NCI-H524 treated with DMSO at 0.1 percent for 48 hours (cell line): ENCODE data around the gene SUMO2.
"Not testable (repeated sequence)": the region's sequence is repeated elsewhere in the genome, so short reads cannot be mapped to it uniquely, and the experiment has no call there.

Experiments
- DNase-seq: peaks from one replicate; lab custom pipeline; 2025; lab: John Stamatoyannopoulos, UW

Gene SUMO2

DNA sequence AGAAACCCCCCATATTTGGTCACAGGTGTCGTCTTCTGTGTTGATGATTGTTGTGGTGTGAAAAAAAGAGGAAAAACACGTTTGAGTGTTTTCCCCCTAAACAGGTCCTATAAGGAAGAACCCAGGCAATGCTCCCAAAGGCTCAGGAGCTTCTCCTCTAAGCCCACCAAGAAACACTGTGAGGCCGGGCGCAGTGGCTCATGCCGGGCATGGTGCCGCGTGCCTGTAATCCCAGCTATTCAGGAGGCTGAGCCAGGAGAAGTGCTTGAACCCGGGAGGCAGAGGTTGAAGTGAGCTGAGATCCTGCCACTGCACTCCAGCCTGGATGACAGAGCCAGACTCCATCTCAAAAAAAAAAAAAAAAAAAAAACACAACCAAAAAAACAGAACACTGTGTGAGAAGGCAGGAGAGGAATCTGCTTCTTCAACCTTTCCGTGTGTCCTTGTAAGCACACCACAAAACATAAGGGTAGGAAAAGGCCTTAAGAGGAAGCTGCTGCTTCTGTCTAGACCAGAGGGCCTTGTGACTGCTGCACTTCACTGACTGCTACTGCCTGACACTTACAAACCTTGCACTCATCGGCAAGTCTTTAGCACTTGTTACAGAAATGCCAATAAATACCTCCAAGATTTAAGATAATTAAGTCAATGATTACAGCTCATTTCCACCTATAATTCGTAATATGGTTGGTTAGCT lies 37.8 kb downstream of the SUMO2 start:
- no peak for DNase-seq

DNA sequence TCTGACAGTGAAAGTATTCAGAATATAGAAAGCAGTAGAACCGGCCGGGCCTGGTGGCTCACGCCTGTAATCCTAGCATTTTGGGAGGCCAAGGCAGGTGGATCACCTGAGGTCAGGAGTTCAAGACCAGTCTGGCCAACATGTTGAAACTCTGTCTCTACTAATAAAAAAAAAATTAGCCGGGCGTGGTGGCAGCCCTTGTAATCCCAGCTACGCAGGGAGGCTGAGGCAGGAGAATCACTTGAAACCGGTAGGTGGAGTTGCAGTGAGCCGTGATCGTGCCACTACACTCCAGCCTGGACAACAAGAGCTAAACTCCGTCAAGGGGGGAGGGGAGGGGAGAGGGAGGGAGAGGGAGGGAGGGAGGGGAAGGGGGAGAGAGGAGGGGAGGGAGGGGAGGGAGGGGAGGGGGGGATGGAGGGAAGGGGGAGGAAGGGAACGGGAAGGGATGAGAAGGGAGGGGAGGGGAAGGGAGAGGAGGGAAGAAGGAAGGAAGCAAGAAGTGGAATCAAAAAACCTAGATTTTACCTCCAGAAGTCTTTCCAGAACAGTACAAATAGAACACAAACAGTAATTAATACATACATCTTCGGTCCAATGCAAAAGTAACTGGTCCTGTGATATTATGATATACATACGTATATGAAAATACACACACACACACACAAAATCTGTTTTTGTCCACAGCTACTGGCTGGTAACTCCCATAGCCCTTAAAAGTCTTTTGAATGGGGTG lies 40.4 kb downstream of the SUMO2 start:
- no peak for DNase-seq

DNA sequence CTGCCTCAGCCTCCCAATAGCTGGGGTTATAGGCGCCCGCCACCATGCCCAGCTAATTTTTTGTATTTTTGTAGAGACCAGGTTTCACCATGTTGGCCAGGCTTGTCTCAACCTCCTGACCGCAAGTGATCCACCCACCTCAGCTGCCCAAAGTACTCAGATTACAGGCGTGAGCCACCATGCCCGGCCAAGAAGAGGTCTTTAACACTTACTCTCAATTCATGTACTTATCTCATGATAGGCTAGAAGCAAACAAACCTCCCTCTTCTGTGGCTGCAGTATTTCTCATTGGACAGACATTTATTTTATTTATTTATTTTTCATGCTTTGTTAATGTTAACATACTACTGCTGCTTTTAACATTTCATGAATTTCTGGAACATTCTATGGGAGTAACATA lies 44.2 kb downstream of the SUMO2 start:
- DNase-seq: no peak

DNA sequence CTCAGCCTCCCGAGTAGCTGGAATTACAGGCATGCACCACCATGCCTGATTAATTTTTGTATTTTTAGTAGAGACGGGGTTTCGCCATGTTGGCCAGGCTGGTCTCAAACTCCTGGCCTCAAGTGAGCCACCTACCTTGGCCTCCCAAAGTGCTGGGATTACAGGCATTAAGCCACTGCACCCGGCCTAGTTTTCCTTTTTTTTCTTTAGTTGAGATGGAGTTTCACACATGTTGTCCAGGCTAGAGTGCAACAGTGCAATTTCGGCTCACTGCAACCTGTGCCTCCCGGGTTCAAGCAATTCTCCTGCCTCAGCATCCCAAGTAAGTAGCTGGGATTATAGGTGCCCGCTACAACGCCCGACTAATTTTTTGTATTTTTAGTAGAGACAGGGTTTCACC lies 45.0 kb downstream of the SUMO2 start:
- DNase-seq: not testable (repeated sequence)

DNA sequence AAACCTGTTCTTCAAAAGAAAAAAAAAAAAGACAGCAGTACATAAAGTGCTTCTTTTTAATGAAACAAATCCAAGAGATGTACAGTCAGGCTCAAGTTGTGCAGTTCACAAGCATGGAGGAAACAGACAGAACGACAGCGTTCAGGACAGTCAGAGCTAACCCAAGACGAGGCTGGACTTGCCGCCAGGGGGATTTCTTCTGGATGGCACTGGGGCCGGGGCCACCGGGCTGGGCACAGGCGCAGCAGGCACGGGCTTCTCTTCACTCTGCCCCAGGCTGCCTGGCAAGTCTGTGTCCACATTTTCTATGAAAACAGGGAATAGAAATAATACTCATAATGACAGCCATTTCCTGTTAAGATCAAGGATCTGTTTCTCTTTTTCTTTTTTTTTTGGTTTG lies 46.8 kb downstream of the SUMO2 start:
- DNase-seq: no peak

DNA sequence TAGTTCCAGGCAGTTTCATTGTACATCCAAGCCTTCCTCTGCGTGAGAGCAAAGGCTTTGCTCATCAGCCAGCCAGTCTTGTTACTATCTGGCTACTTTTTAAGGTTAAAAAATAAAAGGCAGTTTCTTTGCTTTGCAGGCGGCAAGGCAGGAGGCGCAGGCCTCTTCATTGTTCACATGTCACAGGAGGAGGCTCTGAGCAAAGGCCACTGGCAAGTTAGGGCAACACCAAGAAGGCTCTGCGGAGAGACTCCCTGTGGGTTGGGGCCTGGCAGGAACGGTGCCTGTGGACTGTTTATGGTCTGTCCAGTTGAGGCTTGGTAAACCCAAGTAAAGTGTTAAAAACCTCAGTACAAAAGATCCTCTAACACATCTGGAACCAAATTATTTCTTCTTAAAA lies 47.3 kb downstream of the SUMO2 start:
- no peak for DNase-seq

DNA sequence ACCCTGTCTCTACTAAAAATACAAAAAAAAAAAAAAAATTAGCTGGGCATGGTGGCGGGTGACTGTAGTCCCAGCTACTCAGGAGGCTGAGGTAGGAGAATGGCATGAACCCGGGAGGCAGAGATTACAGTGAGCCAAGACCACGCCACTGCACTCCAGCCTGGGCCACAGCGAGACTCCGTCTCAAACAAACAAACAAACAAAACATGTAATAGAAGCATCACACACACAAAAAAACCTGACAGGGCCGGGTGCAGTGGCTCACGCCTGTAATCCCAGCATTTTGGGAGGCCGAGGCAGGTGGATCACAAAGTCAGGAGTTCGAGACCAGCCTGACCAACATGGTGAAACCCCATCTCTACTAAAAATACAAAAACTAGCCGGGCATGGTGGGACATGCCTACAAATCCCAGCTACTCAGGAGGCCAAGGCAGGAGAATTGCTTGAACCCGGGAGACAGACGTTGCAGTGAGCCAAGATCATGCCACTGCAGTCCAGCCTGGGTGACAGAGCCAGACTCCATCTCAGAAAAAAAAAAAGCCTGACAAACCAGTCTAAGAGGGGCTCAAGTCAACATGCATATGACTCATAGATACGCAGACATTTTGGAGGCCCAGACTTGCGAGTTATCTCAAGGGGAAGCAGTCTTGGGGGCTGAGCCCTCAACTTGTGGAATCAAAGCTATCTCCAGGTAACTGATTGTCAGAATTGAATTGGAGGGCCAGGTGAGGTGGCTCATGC lies 49.0 kb downstream of the SUMO2 start:
- DNase-seq: not testable (repeated sequence)

DNA sequence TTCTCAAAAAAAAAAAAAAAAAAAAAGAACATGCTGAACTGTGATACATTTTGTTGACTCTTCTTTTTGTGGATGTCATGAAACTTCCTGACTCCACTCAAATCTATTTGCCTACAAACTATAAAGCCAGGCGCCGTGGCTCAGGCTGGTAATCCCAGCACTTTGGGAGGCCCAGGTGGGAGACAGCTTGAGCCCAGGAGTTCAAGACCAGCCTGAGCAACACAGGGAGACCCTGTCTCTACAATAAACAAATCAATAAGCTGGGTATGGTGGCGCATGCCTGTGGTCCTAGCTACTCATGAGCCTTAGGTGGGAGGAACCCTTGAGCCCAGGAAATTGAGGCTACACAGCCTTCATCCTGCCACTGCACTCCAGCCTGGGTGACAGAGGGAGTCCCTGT lies 49.8 kb downstream of the SUMO2 start:
- no peak for DNase-seq

DNA sequence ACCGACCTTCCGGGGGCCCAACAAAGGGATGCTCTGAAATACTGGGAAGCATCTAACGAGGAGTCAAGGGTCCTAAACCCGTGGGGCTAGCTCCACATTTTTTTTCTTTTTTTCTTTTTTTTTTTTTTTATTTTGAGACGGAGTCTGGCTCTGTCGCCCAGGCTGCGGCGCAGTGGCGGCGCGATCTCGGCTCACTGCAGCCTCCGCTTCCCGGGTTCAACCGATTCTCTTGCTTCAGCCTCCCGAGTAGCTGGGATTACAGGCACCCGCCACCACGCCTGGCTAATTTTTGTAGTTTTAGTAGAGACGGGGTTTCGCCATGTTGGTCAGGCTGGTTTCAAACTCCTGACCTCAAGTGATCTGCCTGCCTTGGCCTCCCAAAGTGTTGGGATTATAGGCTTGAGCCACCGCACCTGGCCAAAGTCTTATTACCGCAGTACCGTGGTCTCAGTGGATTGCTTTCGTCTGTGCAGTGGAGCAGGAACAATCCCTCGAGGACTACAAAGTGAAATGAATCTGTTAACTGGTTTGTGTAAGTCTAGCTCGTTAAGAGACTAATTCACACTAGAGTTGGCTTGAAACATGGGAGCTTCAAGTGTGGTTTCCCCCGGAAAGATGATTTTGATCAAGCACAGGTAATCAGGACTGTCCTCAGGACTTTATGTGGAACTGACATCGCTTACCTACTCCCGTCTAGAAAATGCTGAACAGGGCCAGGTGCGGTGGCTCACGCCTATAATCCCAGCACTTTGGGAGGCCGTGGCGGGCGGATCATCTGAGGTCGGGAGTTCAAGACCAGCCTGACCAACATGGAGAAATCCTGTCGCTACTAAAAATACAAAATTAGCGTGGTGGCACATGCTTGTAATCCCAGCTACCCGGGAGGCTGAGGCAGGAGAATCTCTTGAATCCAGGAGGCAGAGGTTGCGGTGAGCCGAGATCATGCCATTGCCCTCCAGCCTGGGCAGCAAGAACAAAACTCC lies 50.5 kb downstream of the SUMO2 start:
- not testable (repeated sequence) for DNase-seq

DNA sequence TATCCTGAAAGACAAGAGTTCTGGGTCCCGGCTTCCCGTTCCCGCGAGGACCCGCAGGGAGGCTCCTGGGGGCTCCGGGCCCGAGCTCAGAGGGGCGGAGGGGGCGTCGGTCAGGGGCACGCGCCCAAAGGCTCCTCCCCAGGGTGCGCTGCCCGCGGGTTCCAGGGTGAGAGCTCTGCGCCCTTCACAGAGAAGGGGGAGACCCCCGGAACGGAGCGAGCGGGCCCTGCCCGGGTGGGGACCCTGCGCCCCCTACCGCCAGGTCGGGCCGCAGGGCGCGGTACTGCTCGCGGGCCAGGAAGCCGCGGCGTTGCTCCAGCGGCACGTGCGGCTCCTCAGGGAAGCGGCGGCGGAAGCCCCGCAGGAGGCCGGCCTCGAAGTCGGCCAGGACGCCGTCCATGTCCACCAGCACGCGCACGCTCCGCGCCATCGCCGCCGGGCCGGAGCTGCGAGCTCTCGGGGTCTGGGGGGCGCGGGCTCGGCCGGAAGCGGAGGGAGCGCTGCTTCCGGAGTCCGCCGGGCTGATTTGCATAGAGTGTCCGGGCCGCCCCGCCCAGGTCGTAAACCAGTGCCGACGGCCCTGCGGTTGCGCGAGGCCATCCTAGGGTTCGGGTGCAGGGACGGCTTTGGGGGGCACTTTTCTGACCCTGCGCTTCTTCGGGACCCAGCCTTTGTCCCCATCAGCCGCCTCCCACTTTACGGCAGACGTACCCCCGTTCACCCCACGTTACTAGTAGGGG lies 51.3 kb downstream of the SUMO2 start, which contains the start of gene NT5C:
Gene NT5C (minus strand): TSS at position 465 of the 740 bp plus-strand sequence. CDS start 35 bp downstream, at position 430.
- peak; percentile 50 for DNase-seq

DNA sequence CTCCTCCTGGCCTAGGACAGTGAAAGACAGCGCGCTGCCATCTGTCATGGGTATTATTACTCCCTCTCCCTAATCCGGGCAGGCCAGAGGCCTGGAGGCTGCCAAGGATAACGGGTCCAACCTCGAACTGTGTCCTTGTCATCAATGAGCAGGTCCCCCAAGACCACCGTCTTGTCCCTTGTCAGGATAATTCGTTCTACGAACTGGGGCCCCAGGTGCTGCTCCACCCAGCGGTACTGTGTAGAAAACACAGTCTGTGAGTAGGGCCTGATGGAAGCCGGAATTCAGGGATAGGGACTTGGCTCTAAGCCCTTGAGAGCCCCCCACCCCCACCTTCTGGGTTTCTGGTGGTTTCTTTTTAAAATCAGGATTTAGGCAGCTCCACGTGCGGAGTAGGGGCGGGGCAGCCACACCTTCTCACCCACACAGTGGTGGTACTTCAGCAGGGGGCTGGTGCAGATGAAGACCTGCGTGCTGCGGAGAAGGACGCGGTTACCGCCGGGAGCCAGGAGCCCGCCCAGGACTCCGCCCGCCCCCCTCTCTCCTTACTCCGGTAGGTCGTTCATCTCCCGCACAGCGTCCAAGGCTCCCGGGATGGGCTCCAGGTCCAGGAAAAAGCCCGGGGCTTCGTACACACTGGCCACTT lies 52.0 kb downstream of the SUMO2 start:
- peak; percentile 99 for DNase-seq

DNA sequence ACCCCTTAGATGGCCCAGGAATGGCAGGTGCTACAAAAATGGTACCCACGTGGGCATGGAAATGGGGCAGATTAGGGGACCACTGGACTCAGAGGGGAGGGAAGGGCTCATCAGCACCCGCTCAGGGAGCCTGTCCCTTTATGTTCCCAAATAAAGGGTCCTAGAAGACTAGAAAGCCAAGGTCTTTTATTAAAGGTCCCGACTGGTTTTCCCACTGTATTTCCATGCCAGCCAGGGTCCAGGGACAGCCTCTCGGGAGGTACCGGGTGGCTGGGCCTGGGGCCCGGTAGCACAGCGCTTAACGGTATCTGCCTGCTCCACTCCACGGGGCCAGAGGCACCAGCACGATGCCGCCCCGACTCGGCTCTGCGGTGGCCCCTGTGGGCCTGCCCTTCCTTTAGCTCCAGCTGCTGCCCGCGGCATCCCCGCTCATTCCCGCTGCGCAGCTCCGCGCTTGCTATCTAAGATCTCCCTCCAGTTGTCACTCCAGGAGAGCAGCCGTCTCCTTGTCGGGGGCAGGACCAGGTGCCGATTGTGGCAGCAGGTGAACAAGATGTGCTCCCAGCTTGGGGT lies 52.6 kb downstream of the SUMO2 start:
- DNase-seq: no peak

DNA sequence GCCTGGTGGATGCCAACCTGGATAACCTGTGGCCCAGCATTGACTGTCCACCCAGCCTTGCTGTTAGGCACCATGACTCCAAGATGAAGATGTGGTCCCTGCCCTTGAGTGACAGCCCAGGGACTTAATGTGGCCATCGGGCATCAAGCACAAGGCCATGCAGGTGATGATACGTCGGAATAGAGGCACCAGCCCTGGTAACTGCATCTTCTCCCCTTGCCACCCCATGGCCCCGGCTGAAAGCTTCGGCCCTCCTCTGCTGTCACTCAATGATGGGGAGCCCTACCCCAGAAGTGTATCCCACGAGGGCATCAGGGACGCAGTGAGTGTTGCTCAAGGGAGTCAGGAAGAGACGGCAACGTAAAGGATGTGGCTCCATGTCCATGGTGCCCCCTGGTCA lies 53.2 kb downstream of the SUMO2 start:
- DNase-seq: no peak

DNA sequence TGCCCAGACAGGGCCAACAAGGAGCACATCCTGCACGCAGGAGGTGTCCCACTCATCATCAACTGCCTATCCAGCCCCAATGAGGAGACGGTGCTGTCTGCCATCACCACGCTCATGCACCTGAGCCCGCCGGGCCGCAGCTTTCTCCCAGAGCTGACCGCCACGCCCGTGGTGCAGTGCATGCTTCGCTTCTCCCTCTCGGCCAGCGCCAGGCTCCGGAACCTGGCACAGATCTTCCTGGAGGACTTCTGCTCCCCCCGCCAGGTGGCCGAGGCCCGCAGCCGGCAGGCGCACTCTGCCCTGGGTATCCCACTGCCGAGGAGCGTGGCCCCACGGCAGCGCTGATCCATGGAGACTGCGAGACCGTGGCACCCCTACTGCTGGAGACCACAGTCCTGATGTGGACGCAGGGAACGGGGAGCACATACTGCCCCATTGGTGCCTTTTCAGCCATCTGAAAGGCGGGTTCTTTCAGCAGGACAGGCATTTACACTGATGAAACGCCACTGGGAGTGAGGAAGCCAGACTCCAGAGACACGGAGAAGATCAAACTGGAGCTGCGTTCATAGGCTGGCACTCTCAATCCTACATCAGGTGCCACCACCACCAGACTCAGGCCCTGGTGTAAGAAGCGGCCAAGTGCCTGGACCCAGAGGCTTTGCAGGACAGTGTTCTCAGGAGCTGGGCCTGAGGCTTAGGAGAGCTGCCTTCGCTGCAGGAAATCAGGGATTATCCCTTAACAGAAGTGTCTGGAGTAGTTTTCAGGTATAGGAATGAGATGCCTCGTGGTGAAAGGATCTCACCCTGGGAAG lies 53.9 kb downstream of the SUMO2 start:
- no peak for DNase-seq

DNA sequence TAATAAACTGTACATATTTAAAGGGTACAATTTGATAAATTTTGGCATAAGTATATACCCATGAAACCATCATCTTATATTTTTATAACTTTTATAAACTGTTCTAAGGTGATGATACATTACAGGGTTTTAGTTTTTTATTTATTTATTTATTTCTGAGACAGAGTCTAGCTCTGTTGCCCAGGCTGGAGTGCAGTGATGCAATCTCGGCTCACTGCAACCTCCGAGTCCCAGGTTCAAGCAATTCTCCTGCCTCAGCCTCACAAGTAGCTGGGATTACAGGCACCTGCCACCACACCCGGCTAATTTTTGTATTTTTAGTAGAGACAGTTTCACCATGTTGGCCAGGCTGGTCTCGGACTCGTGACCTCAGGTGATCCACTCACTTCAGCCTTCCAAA lies 54.8 kb downstream of the SUMO2 start:
- not testable (repeated sequence) for DNase-seq

DNA sequence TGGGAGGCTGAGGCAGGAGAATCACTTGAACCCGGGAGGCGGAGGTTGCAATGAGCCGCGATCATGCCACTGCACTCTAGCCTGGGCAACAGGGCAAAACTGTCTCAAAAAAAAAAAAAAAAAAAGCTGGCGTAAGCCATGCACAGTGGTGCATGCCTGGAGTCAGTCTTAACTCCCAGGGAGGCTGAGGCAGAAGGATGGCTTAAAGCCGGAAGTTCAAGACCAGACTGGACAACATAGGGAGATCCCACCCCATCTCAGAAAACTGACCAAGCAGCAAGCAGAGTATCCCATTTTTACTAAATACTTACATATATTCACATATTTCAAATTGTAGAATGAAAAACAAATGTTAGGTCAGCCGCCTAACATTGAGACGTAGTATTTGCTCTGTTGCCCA lies 55.8 kb downstream of the SUMO2 start:
- no peak for DNase-seq

DNA sequence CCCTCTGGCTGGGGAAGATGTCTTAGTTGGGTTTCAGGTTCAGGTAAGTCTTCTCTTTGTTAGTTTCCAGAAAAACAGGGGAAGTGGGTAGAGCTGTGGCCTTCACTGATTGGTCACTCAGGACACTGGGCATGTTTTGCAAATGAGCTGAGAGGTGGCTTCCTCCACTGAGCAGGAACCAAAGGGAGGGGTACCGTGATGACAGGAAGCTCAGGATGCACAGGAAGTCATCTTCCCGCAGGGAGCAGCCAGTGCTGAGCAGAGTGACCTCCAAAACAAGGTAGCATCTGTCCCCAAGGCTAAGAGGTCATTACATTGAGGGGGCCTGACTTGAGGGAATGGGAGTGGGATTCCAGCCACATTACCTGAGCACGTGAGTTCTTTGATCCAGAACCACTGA lies 56.8 kb downstream of the SUMO2 start:
- no peak for DNase-seq

DNA sequence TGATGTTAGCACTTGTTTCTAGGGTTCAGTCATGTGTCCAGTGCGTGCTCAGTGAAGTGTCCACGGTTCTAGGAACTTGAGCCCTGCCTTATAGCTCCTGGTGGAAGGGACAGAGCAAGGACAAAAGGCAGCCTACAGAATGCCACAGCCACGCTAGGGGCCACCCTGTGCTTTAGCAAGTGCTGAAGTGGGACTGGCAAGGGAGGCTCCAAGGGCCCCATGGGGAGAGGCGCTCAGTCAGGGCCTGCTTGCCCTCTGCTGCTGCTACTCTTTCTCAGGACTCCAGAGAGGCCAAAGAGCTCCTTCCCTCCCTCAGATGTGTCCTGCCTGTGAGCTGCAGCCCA lies 58.0 kb downstream of the SUMO2 start:
- DNase-seq: no peak

DNA sequence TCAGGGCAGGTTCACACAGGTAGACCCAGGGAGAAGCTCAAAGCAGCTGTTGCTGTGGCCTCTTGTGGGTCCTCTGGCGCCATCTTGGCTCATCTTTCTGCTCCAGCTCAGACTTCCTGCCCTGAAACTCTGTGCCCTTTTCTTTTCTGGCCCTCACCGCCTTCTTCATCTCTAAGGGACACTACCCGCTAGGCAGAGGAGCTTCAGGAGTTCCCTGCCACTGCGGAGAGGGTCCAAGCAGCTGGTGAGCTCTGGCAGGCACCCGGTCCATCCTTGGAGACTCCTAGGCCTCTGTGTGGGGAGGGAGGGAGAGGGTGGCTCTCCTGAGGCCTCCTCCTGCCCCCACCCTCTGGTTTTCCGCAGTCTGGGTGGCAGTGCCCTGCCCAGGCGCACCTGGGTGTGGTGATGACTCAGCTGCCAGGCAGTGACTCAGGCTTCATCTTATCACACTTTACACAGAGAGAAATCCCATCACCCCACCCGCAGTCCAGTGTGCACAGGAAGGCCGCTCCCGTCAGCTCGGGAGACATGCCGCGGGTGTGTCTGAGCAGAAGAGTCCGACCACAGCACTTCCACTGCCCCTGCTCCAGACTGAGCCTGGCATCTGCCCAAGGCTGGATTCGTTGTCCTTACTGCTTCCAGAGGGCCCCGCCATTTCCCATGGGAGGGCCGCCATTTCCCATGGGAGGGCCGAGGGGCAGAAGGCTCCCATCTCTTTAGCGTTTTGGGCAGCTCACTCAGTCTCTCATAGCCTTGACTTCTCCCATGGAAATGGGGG lies 58.5 kb downstream of the SUMO2 start:
- DNase-seq: no peak
